GM21381 (cell line): Measurements from ENCODE around the gene ADAMTS8.

ENCODE experiments used
- ATAC-seq: cut with Tn5 transposase; IDR thresholded peaks from one replicate; pipeline ENCODE4 v1.9.1; 2021; ENCODE audit warnings: mild to moderate bottlenecking, moderate library complexity; ENCODE audit not compliant: unreplicated experiment

ADAMTS8 gene, protein sequence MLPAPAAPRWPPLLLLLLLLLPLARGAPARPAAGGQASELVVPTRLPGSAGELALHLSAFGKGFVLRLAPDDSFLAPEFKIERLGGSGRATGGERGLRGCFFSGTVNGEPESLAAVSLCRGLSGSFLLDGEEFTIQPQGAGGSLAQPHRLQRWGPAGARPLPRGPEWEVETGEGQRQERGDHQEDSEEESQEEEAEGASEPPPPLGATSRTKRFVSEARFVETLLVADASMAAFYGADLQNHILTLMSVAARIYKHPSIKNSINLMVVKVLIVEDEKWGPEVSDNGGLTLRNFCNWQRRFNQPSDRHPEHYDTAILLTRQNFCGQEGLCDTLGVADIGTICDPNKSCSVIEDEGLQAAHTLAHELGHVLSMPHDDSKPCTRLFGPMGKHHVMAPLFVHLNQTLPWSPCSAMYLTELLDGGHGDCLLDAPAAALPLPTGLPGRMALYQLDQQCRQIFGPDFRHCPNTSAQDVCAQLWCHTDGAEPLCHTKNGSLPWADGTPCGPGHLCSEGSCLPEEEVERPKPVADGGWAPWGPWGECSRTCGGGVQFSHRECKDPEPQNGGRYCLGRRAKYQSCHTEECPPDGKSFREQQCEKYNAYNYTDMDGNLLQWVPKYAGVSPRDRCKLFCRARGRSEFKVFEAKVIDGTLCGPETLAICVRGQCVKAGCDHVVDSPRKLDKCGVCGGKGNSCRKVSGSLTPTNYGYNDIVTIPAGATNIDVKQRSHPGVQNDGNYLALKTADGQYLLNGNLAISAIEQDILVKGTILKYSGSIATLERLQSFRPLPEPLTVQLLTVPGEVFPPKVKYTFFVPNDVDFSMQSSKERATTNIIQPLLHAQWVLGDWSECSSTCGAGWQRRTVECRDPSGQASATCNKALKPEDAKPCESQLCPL

DNA sequence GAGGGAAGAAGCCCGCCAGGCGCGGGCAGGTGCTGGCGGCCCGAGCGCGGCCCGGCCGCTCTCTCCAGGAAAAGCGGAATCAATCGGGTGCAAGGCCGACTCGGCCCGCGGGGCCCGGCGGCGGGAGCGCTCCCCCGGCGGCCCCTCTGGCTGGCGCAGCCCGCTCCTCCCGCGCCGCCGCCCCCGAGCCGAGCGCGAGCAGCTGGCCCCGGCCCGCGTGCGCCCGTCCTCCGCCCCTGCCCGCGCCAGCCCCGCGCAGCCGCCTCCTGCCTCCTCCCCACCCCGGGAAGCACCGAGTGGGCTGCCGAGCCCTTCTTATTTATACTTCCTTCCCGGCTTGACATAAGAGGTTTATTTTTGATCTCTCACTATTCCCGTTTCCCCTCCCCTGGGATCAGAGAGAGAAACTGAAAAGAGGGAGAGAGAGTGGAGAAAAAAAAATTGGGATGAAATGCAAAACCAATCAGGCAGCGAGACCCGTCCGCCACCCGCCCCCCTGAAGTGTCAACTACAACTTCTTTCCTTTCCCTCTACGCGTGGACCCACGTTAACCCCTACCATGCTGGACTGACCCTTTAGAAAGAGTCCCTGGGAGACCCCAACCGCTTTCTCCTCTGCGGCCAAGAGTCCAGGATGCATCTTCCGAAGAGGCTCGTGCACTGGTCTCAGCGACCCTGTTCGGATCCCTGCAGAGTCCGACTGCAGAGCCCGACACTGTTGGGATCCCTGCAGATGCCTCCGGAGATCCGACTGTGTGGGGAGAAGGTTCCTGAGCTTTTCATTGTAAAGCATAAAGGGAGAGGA is at the start of gene ADAMTS8:
Gene ADAMTS8 (minus strand): TSS at position 294 of the 804 bp plus-strand sequence. CDS start 323 bp downstream, outside the sequence.
- ATAC-seq, result no peak

DNA sequence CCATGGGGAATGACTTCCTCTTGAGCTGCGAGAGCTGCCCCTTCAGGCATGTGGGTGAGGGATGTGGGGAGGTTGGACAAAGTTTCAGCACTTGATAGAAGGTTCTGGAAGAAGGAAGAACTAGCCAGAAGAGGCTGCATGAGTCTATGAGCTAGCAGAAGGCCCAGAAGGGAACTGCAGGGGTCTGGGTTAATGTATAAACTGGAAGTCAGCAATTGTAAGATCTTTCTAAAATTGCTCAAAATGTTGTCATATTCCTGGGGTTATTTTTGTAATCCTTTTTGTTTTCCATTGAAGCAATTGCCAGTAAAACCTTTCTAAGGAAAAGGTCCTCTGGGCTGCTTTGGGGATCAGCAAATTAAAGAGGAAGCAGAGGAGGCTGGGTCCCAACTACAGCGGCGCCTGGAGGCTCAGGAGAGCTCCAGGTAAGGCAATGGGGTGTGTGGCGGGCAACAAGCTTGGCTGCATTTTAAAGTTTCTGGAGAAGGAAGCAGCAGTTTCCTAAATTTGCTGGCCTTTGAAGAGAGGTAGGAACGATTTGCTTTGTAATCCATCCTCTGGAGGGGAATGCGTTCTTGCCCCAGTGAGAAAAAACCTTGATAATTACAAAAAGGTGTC is 49.3 kb upstream of the ADAMTS8 start:
- ATAC-seq, result no peak

GRCh38 chr11:130476922-130477491 is 48.6 kb upstream of the ADAMTS8 start:
- ATAC-seq, result no peak

GRCh38 chr11:130476200-130476921 is 48.0 kb upstream of the ADAMTS8 start:
- ATAC-seq, result no peak

DNA sequence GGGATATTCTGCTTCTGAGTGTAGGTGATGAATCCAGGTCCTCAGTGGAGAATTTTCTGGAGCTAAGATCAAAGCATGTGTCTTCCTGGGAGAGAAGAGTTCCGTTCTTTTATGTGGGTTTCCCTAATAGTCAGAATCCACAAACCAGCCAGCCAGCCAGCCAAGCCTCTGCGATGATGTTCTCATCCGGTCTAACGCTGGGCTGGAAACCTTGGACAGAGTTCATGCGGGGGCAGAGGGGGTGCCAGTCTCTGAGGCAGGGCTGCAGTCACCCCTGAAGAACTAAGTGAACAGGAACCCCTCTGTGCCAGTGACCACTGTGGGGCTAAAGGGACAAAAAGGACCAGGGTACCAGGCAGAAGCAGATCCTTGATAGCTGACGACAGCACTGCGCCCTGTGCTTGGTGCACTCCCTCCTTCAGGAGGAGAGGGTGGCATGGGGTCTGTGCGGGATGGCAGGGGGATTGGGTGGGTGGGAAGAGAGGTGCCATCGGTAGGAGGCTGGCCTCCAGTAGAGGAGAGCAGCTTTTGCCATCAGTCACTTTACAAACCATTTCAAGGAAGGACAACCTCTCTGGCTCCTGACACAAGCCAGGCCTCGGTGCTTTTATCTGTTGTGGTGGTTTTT is 47.1 kb upstream of the ADAMTS8 start:
- no peak for ATAC-seq

- ATAC-seq, result no peak
These were observed 46.4 kb upstream of the ADAMTS8 start for GRCh38 chr11:130474637-130475400.

- no peak for ATAC-seq
These were observed 45.5 kb upstream of the ADAMTS8 start for GRCh38 chr11:130473795-130474377.

DNA sequence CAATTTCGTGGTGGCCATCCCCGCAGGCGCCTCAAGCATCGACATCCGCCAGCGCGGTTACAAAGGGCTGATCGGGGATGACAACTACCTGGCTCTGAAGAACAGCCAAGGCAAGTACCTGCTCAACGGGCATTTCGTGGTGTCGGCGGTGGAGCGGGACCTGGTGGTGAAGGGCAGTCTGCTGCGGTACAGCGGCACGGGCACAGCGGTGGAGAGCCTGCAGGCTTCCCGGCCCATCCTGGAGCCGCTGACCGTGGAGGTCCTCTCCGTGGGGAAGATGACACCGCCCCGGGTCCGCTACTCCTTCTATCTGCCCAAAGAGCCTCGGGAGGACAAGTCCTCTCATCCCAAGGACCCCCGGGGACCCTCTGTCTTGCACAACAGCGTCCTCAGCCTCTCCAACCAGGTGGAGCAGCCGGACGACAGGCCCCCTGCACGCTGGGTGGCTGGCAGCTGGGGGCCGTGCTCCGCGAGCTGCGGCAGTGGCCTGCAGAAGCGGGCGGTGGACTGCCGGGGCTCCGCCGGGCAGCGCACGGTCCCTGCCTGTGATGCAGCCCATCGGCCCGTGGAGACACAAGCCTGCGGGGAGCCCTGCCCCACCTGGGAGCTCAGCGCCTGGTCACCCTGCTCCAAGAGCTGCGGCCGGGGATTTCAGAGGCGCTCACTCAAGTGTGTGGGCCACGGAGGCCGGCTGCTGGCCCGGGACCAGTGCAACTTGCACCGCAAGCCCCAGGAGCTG is 44.8 kb upstream of the ADAMTS8 start:
- no peak for ATAC-seq

DNA sequence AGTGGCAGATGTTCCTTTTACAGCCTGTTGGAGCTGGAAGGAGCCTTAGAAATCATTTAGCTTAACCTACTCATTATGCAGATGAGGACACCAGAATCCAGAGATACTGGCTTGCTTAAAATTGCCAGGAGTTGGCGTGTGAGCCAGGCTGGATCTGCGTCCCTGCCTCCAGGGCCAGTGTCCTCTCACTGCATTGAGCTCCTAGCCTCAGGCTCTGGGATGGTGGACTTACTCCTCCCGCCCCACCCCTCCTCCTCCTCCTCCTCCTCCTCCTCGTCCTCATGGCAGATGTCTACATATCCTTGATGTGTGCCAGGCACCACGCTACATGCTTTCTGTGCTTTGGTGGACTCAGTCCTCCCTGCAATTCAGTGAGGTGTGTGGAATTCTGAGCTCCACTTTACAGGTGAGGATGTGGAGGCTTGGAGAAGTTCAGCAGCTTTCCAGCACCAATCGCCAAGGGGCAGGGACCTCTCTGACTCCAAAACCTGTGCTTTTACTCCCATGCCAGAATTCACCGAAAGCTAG is 44.1 kb upstream of the ADAMTS8 start:
- no peak for ATAC-seq

GRCh38 chr11:130471731-130472433 is 43.5 kb upstream of the ADAMTS8 start:
- ATAC-seq, result no peak

GRCh38 chr11:130470832-130471706 is 42.7 kb upstream of the ADAMTS8 start:
- no peak for ATAC-seq

DNA sequence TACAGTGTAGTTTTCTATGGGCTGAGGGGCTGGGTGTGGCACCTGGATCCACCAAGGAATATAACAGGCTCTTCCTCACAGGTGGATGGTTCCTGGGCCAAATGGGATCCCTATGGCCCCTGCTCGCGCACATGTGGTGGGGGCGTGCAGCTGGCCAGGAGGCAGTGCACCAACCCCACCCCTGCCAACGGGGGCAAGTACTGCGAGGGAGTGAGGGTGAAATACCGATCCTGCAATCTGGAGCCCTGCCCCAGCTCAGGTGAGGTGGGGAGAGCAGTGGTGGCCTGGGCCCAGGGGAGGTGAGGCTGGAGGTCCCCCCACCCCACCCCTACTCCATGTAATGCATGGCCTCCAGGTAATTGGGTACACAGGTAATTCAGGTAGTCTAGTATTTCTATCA is 40.8 kb upstream of the ADAMTS8 start:
- ATAC-seq, result no peak

GRCh38 chr11:130467116-130467900 is 38.9 kb upstream of the ADAMTS8 start:
- ATAC-seq, result no peak

DNA sequence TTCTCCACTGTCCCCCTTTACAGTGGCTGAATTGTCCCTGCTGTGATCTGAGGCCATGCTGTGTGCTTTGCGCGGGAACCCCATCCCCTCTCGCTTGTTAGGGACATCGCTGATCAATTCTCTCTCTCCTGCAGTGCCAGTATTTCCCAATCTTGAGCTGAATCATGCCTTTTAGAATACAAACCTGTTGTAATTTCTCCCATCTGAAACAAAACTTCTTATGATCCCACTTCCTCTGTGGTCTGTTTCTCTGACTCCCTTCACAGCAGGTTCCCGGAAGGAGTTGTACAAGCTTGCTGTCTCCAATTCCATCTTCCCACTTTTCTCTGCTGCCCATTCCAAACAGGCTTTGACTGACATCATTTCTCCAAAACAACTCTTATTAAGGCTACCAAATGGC is 36.9 kb upstream of the ADAMTS8 start:
- ATAC-seq, result no peak
